Spleen (tissue), 7 donors: Measurements from ENCODE around the gene MMP25.

Source experiments
- CTCF ChIP-seq, 11 experiments: fragments of 200-600 bp in 7 of 11; fragments of 450-650 bp in 4 of 11; sonication (generic) in 4 of 11; IDR thresholded peaks in 8 of 11; conservative IDR thresholded peaks in 3 of 11; 1 replicate in 7 of 11; 2 replicates in 4 of 11; pipeline versions ENCODE4 v1.4.0 to v1.8.0; 2016 to 2021; ENCODE audit warnings: antibody characterized with exemption in 11 of 11, inconsistent platforms in 4 of 11, mild to moderate bottlenecking in 1 of 11
- POLR2A ChIP-seq, 3 donors: fragments of 450-650 bp; IDR thresholded peaks; one replicate each; pipeline ENCODE4 v1.5.1; 2017; ENCODE audit warnings: antibody characterized with exemption in 3 of 3, mild to moderate bottlenecking in 1 of 3
- POLR2AphosphoS5 ChIP-seq, 3 donors: sonication (generic); formaldehyde crosslinking; IDR thresholded peaks; one replicate each; pipeline ENCODE4 v1.5.1; 2017; ENCODE audit warnings: antibody characterized with exemption in 3 of 3
- donor health status: DM: no; HTN: no; CAD: no; lungs with moderate emphysema.
- donor health status: DM: no; HTN: no; CAD: no.
- donor health status: DM: no; HTN: no; CAD: no.

- TF ChIP-seq POLR2AphosphoS5 (IDR thresholded peaks at IDR 0.05) (no peak), POLR2A (IDR thresholded peaks at IDR 0.05) (no peak), CTCF (IDR thresholded peaks at IDR 0.05 in 8 of 11, conservative IDR thresholded peaks at IDR 0.05 in 3 of 11) (no peak)
Observed at GRCh38 chr16:3025032-3026002, 21.0 kb upstream of the MMP25 start.
